ACHN (cell line): ENCODE measurements around the gene SPATS2.
"Not testable (repeated sequence)": the region's sequence is repeated elsewhere in the genome, so short reads cannot be mapped to it uniquely, and the experiment has no call there.

Source experiments
- DNase-seq: peaks from one replicate; pipeline ENCODE4 v3.0.0-alpha.2; 2015
- in situ Hi-C: cut with HindIII; loops from 2 replicates; pipeline ENCODE4 v1.10.0; 2017; ENCODE audit warnings: low sequenced_read_pairs, low pct_ligation_motif_present, low pct_unique_long_range_greater_than_20kb

Gene SPATS2

DNA sequence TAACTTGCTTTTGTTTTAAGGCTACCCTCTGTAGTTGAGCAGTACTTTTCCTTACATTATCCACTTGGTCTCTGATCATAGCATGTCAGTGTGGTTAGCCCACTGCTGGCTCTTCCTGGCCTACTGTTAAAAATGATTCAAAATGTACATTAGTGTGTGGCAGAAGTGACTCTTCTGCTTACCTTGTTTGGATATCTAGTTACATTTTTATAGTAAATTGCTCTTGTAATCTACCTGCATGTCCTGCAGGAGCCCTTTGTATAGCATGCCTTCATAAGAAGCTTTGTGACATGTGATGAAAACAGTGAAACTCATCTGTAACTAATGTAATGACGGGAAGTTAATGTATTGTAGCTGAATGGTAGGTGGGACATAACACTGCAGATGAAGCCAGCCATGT lies 8.1 kb downstream of the SPATS2 start:
- in situ Hi-C loops: no loop called here
- DNase-seq: no peak

DNA sequence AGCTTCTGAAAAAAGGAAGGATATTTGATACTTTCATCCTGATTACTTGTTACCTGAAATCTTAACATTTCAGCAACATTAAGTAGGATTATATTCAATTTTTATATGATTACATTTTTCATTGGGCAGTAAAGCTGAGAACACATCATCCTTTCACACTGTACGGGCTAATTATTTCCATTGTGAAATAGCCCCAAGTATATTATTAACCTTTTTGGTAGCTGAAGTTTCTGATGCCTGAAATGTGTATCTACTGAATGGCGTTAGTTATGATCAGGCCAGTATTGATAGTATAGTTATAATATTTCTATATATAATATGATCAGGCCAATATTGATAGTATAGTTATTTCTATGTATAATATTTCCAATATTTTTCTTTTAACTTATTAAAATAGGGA lies 10.1 kb downstream of the SPATS2 start:
- DNase-seq: peak; percentile 66
- in situ Hi-C loops: no loop called here

DNA sequence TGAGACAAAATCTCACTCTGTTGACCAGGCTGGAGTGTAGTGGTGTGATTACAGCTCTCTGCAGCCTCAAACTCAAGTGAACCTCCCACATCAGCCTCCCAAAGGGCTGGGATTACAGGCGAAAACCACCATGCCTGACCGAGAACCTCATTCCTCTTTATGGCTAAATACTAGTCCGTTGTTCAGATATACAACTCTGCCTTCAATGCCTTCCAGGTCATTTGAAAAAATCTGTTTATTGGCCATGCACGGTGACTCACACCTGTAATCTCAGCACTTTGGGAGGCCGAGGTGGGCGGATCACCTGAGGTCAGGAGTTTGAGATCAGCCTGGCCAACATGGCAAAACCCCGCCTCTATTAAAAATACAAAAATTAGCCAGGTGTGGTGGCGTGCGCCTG lies 12.9 kb downstream of the SPATS2 start:
- in situ Hi-C loops, DNase-seq: not testable (repeated sequence)

DNA sequence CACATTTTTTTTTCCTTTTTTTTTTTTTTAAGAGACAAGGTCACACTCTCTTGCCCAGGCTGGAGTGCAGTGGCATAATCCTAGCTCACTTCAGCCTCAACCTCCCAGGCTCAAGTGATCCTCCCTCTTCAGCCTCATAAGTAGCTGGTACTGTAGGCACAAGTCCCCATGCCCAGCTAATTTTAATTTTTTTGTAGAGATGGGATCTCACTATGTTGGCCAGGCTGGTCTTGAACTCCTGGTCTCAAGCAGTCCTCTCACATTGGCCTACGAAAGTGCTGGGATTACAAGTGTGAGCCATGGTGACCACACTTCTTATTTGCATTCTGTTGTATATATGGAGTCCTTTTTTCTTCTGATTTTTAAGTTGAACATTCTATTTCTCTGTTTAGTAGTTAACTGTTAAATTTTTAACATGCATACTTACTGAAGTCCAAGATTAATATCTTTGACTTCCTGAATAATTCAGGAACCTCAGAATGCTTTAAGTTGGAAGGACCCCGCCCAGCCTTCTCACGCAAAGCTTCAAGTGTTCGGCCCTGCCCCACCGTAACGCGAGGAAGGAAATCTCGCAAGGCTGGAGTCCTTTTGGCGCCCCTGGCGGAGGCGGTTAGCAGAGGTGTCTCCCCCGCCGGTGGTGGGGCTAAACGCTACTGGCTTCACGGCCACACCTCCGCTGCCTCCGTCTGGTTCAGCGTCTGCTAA lies 21.6 kb downstream of the SPATS2 start:
- no peak for DNase-seq
- in situ Hi-C loops: no loop called here

DNA sequence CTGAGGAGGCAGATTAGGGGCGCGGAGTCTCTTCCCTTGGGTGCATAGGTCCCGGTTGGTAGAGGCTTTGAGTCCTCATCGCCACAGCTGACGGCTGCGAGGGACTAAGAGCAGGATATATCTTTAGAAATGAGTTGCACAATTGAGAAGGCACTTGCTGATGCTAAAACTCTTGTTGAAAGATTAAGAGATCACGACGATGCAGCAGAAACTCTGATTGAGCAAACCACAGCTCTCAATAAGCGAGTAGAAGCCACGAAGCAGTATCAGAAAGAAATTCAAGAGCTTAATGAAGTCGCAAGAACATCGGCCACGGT lies 22.1 kb downstream of the SPATS2 start:
- in situ Hi-C loops: no loop called here
- DNase-seq: no peak

DNA sequence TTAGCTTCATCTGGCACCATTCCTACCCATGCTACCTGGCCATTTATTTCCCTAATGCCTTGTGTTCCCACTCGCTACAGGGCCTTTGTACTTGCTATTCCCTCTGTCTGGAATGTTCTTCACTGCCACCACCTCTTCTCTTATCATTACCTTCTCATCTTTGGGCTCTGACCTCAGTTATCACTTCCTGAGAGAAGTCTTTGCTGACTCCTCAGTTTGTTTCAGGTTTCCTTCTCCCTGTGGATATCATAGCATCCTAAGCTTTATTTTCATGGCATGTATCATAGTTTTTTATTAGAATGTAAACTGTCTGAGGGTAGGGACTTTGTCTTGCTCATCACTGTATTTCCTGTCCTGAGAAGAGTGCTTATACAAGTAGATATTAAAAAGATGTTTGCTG lies 29.7 kb downstream of the SPATS2 start:
- DNase-seq: no peak
- in situ Hi-C loops: no loop called here

DNA sequence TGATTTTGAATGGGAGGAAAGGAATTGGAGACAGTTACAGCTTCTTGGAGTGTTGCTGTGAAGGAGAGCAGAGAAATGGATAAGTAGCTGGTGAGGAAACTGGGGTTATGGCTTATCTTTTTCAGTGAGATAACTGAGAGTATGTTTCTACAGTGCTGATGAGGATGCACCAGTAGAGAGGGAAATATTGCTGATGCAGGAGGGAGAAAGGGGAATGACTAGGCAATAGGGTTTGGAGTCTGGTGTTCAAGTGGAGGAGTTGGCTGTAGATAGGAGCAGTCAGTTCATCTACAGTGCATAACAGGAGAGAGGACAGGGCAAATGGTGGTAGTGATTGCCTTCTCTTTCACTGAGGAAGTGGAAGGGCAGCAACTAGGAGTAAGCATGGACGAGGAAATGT lies 33.0 kb downstream of the SPATS2 start:
- no peak for DNase-seq
- in situ Hi-C loops: no loop called here

DNA sequence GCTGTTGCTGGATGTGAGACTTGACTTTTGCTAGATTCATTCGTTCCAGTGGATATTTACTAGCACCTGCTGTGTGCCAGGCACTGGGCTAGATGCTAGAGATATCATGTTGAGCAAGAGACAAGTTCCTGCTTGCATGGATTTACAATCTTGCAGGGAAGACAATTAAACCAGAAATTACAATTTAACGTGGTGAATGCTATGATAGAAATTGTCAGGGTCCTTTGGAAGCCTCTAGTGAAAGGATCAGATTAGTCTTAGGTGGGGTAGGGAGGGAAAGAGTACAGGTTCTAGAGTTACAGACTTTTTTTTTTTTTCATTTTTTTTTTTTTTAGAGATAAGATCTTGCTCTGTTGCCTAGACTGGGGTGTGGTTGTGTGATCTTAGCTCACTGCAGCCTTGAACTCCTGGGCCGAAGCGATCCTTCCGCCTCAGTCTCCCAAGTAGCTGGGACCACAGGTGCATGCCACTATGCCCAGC lies 36.7 kb downstream of the SPATS2 start:
- no peak for DNase-seq
- in situ Hi-C loops: no loop called here

DNA sequence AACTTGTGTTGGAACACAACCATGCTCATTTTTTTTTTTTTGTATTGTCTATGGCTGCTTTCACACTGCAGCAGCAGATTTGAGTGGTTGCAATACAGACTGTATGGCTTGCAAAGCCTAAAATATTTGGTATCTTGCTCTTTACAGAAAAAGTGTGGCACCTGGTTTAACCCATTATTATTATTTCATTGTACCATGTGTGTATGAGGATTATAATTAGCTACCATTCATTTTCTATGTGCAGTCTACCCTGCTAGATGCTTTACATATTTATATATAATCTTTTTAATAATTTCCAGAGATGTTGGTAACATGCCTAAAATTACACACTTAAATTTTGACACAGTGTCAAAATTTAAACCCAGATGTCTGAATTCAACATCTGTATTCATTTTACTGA lies 37.7 kb downstream of the SPATS2 start:
- in situ Hi-C loops: no loop called here
- DNase-seq: no peak

DNA sequence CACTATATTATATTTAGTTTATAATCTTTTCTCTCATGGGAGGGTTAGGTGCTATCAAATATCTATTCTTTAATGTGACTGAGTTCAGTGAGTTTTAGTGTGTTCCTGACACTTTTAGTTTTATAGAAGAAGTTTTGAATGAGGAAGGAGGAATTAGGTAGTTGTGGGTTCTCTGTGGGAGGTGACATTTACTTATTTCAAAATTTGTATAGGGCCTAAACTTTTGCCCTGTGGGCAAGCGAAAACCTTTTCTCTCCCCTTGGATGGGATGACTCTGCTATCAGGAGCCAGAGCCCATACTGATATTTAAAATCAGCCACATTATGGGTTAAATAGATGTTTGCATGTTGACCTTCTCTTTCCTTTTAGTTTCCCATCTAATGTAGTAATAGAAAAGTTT lies 43.6 kb downstream of the SPATS2 start:
- DNase-seq: no peak
- in situ Hi-C loops: no loop called here

DNA sequence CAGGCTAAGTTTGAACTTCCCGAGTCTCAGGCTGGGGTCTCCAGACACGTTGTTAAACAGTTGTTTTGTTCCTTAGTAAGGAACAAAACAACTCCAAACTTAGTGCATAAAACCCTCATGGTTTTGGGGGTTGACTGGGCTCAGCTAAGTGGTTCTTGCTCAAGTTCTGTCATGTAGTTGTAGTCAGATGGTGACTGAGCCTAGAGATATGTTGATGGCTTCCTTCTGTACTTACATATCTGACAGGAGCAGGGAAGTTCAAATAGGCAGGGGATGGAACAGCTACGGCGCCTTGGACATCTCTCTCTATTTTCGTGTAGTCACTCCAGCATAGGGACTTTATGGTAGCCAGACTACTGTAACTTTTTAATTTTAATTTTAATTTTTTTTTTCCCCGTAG lies 45.7 kb downstream of the SPATS2 start:
- in situ Hi-C loops: no loop called here
- no peak for DNase-seq

DNA sequence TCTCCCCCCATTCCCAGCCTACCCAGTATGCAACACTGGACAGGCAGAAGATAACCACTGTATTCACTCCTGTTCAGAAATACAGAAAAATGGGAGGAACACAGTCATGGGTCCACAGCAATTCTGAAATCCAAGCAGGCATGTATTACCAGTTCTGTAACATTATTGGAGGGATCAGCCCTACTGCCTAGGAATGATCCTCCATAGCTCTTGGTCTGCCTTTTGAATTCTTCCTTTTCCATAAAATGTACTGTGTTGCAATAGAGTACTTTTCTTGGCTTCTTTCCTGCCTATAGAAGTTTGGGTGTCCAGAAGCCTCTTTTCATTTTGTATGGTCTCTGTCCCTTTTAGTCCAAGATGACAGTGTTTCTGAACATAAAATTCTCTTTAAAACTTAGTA lies 46.5 kb downstream of the SPATS2 start:
- in situ Hi-C loops: no loop called here
- no peak for DNase-seq

DNA sequence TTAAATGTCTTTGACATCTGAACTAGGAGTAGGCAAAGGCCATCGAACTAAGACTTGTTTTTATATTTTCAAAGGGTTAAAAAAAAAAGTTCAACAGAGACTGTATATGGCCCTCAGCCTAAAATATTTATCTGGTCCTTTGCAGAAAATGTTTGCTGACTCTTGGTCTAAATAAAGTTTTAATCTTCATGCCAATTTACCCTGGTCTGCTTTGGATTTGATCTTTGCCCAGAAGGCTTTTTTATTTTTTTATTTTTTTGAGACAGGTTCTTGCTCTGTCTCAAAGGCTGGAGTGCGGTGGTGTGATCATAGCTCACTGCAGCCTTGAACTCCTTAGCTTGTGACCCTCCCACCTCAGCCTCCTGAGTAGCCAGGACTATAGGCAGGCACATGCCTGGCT lies 47.1 kb downstream of the SPATS2 start:
- no peak for DNase-seq

DNA sequence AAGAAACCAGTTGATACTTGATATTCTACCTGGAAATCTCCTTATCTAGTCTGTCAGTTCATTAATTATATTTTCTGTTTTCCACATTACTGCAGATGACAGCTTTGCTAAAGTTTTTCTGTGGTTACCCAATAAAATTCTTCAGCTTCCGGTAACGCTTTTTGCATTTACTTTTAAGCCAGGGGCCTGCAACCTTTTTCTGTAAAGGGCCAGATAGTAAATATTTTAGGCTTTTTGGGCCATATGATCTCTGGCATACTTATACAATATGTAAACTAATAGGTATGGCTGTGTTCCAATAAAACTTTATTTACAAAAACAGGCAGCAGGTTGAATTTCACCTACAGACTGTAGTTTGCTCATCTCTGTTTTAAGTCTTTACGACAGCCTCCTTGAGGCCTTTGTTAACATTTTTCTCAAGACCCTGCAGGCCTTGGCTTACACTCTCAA lies 48.3 kb downstream of the SPATS2 start:
- in situ Hi-C loops: no loop called here

More for the DNA sequence above, 47.1 kb downstream of the SPATS2 start:
- in situ Hi-C loops: no loop called here

DNA sequence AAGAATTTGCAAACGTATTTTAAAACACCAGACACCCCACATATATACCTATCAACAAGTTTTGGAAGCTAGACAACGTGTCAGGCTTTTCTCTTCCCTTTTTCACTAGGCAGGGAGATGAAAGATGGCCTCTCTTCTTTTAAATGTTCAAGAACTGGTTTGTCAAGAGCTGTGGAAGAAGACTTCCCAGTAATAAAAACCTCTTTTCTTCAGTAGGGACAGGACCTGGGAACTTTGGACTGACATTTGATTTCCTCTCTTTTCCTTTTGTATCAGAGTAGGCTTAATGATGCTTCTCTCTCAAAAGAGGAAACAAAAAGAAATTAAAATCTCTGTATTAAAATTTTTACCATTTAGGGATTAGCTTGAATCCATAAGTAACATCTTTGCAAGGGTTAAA lies 49.6 kb downstream of the SPATS2 start:
- DNase-seq: no peak
- in situ Hi-C loops: no loop called here

More for the DNA sequence above, 48.3 kb downstream of the SPATS2 start:
- DNase-seq: no peak

DNA sequence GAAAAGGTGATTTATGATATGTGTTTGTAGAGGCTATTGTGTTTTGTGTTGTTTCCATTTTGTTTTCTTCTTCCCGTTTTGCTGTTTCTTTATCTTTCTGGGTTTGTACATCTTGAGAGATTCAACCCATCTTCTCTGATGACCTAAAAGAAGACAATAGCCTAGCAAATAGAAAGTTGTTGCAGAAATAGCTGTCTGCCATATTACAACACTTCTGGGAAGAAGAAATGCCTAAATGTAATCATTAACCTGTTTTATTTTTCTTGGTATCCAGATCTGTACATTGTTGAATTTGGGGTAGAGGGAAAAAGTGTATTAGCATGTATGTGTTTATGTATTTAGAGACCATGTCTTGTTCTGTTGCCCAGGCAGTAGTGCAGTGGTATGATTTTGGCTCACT lies 50.3 kb downstream of the SPATS2 start:
- no peak for DNase-seq
- in situ Hi-C loops: no loop called here

DNA sequence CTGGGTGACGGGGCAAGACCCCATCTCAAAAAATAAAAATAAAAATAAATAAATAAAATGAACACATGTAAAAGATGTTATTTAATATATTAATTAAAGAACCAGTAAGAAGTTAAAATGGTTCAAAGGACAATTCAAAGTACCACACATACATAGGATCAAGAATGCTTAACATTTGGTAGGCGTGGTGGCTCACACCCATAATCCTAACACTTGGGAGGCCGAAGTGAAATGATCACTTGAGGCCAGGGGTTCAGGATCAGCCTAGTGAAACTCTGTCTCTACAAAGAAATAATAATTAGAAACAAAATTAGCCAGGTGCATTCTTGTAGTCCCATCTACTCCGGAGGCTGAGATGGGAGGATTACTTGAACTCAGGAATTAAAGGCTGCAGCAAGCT lies 53.3 kb downstream of the SPATS2 start:
- in situ Hi-C loops: no loop called here
- no peak for DNase-seq

DNA sequence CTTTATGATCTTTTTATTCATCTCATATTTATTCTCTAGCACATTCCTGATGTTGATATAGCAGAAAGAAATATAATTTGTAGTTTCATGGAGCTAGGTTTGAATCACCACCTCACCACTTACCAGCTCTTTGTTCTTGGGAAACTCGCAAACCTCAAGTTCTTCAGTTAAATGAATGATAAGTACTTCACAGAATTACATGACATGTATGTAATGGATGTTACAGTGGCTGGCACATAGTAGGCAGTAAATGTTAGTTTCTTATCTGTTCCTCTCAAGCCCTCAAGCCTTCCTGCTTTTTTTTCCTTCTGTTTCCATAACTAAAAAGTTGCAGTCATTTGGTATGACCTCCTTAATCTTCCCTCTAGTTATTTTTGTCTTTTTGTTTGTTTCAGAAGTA lies 54.9 kb downstream of the SPATS2 start:
- no peak for DNase-seq
- in situ Hi-C loops: no loop called here

DNA sequence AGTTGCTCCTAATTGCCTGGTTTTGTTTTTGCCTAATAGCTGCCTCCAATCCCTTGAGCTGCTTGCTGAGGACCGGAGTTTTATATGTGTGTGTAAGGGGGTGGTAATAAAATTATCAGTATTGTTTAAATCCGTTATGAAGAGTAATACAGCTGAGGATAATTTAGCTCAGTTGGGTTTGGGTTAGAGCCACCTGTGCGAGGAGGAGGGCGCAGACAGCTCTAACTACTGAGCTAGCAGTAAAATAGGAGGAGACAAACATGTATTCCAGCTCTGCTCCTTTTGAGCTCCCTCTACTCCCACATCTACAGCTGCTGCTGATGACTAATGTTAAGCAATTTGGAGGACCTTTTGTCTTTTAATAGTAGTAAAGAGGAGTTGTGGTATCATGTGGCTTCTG lies 61.5 kb downstream of the SPATS2 start:
- DNase-seq: peak; percentile 45

DNA sequence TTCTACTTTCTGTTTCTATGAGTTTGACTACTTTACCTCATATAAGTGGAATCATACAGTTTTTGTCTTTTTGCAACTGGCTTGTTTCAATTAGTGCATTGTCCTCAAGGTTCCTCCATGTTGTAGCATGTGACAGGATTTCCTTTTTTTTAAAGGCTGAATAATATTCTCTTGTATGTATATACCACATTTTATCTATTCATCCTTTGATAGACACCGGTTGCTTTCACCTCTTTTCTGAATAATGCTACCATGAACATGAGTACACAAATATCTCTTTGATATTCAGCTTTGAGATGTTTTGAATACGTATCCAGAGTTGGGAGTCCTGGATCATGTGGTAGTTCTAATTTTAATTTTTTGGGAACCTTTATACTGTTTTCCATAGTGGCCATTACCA lies 65.4 kb downstream of the SPATS2 start:
- no peak for DNase-seq
- in situ Hi-C loops: no loop called here

More for the DNA sequence above, 61.5 kb downstream of the SPATS2 start:
- in situ Hi-C loops: no loop called here

DNA sequence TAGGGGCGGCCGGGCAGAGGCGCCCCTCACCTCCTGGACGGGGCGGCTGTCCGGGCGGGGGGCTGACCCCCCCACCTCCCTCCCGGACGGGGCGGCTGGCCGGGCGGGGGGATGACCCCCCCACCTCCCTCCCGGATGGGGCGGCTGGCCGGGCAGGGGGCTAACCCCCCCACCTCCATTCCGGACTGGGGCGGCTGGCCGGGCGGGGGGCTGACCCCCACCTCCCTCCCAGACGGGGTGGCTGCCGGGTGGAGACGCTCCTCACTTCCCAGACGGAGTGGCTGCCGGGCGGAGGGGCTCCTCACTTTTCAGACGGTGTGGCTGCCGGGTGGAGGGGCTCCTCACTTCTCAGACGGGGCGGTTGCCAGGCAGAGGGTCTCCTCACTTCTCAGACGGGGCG lies 69.5 kb downstream of the SPATS2 start:
- in situ Hi-C loops, DNase-seq: not testable (repeated sequence)
